ENCODE measurements around the gene GABRG1.

- TF ChIP-seq CTCF (IDR thresholded peaks at IDR 0.05; ENCODE audit: borderline replicate concordance, extremely low read depth, low read length, poor library complexity, severe bottlenecking) (no peak), EZH2 (IDR thresholded peaks at IDR 0.05; ENCODE audit: borderline replicate concordance, low read depth, low read length, severe bottlenecking) (no peak)
These were observed 23.1 kb upstream of the GABRG1 start for GRCh38 chr4:46146993-46147392.

All from DND-41 (cell line).